CD4-positive, alpha-beta T cell treated with Interleukin-4 for 1 hour (primary cell): Measurements from ENCODE around the gene CHRM1.

Experiments
- DNase-seq, 2 donors: peaks; one replicate each; pipeline ENCODE4 v3.0.0-alpha.2; 2020 to 2022

Gene CHRM1

DNA sequence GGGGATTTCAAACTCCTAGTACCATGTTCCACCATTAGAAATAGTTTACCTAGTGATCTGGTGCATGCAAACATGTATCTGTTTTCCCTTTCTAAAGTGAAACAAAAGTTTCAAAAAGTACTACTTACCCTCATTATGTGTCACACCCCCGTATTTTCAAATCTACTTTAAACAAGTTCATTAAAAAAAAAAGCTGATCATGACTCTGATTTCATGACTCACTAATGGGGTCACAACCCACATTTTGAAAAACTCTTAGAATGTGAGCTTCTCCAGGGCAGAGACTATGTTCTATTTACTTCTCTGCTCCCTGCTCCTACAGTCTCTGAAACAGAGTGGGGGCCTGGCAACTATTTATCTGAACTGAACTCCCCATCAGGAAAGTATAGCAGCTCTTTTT lies 18.2 kb downstream of the CHRM1 start:
- no peak for DNase-seq

DNA sequence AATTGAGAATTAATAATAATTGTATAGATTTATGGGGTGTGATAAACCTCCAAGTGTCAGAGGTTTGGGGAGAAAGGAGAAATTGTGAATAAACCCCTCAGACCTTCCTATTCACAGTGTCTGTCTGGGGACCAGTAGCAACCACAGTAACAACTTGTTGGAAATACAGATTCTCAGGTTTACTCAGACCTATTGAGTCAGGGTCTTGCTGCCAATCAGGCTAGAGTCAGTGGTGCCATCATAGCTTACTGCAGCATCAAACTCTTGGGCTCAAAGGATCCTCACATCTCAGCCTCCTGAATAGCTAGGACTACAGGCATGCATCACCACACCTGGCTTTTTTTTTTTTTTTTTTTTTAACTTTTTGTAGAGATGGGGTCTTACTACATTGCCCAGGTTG lies 23.1 kb downstream of the CHRM1 start:
- no peak for DNase-seq

DNA sequence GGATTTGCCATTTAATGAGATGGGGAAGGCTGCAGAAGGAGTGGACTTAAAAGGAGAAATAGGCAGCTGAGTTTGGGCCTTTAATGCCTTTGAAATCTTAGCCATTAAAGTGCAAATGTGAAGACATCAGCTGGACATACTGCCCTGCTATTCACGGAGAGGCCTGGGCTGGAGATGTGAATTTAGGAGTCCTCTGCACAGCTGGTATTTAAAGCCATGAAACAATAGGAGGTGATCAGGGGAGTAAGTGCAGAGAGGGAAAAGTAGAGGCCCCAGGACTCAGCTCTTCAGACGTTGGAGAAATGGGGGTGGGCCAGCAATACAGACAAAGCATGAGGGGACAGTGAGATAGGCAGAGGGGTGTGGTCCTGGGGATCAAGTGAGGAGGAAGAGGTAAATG lies 23.9 kb downstream of the CHRM1 start:
- no peak for DNase-seq

DNA sequence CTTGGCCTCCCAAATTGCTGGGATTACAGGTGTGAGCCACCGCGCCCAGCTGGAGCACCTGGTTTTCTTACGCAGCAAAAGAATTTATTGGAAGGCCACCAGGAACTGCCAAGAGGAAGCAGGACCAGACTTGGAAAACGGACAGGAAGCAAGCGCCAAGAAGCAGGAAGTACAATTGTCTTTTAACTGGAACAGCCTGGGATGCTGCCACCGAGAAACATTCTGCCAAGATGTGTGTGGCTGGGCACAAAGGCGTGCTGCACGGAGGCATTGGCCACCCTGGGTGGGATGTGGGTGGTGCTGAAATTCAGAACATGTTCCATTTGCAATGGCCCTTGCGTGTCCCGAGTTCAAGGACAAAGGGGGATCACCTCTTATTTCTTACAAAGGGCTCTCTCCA lies 25.1 kb downstream of the CHRM1 start:
- DNase-seq: no peak

DNA sequence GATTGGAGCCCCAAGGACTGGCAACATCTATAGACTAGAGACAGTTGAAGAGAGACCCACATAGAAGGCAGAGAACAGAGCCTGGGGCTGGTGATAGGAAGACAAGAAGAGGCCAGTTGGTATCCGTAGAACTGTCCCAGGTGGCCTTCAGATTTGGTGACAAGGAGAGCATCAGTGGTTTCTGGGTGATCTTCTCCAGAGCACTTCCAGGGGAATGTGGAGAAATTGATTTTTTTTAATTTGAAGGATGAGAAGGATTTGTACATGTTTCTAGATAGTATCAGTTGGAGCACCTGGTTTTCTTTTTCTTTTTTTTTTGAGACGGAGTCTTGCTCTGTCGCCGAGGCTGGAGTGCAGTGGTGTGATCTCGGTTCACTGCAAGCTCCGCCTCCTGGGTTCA lies 25.7 kb downstream of the CHRM1 start:
- no peak for DNase-seq

DNA sequence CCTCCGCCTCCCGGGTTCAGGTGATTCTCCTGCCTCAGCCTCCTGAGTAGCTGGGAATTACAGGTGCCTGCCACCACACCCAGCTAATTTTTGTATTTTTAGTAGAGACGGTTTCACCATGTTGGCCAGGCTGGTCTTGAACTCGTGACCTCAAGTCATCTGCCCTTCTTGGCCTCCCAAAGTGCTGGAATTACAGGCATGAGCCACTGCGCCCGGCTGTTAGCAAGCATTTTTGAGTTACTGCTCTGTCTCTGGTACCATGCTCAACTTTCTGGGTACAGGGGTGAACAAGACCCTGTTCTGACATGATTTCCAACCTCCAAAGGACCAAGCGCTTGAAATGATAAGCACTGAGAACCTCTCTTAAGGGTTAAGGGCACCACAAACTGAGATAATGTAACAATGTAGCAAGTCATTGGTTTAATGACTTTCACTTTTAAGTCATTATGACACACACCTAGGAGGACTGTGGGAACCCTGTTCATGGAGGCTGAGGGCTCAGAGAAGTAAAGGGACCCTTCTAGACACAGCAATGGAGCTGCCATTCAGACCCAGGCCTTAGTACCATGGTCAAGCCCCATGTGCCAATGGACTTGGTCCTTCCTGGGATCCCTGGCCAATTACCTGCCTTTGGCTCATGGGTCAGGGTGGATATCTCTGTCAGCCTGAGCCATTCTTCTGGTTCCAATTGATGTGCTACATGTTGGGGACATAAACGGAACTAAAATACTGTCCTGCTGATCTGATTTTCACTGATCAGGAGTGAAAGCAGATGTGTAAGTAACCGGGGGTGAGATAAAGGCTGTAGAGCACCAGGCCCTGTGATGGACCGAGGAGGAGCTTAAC lies 28.9 kb downstream of the CHRM1 start:
- no peak for DNase-seq

DNA sequence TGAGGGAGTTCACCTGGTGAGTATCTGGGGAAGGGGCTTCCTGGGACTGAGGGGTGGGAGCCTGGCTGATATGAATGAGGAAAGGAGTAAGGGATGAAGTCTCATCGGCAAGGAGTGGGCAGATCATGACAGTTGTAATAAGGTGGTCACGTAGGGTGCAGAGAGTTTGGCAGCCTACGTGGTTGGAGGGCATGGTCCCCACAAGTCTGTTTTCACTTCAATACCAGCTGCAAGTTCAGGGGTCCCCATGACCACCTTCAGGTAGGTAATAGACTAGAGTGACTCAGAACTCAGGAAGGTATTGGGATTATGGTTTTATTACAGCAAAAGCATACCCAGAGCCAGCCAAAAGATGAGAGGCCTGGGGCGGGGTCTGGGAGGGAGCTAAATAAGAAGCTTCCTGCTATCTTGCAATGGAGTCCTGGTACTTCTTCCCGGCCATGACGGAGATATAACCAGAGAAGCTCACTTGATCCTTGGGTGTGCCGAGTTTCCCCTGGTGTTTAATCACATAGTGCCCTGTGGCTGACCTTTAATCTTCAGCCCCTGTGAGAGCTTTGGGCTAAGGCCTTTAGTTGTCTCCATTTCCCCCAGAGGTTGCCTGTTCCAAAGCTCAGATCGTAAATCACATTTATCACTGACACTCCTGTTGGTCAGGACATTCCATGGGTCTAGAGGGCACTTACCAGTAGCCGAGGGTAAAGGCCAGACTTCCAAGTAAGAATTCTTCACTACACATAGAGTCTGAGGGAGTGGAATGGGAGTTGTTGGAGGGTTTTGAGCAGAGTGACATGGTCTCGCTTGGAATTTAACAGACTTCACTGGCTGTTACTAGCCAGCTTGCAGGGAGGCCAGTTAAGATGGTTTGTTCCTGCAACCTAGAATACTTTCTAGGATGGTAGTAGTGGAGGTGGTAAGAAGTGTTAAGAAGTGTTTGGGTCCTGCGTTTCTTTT lies 31.4 kb downstream of the CHRM1 start:
- no peak for DNase-seq

DNA sequence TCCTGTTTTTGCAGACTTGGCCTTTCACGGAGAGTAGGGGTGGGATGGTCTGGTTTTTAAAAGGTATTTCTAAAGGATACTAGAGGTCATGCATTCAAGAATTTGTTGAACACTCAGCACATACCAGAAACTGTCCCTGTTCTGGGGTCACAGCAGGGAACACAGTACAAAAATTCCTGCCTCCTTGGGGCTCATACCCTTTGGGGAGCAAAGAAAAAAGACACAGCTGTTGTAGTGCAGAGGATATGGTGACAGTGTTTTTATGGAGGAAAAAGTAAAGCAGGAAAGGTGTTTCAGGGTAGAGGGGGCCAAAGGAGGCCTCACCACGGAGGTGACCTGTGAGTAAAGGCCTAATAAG lies 32.1 kb downstream of the CHRM1 start:
- DNase-seq: no peak

DNA sequence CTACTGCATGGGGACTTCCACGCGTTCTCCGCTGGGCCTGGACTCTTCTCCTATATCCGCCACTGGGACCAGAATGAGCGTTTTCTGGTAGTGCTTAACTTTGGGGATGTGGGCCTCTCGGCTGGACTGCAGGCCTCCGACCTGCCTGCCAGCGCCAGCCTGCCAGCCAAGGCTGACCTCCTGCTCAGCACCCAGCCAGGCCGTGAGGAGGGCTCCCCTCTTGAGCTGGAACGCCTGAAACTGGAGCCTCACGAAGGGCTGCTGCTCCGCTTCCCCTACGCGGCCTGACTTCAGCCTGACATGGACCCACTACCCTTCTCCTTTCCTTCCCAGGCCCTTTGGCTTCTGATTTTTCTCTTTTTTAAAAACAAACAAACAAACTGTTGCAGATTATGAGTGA lies 32.8 kb downstream of the CHRM1 start:
- DNase-seq: no peak

DNA sequence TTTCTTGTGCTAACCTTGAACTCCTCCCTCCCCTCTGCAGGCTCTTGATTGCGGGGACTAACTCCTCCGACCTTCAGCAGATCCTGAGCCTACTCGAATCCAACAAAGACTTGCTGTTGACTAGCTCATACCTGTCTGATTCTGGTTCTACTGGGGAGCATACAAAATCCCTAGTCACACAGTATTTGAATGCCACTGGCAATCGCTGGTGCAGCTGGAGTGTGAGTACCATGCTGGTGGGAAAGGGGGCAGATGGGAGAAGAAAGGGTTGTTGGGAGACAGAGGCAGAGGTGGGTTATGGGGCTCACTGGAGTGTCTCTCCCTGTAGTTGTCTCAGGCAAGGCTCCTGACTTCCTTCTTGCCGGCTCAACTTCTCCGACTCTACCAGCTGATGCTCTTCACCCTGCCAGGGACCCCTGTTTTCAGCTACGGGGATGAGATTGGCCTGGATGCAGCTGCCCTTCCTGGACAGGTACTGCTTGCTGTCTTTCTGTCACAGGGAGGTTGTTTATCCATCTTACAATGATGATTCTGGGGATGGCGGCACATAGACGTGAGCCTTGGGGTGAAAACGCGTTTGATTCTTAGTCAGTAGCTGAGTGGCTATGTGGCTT lies 35.9 kb downstream of the CHRM1 start:
- no peak for DNase-seq

DNA sequence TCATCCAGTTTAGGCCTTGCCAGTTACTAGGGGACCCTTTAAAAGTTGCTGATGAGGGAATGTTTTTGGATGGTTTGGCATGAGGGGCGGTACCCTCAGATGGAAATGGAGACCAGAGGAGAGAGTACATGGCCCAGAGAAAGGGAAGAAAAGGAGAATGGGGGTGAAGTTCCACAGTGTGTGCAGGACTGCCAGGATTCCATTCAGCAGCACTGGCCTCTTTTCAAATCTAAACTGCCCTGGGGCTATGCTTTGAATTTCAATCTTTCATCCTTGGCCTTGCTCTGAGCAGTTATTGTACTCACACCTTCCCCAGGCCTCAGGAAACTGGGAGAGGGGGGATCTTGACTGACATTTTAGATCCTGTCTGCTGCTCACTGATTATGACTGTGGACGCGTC lies 37.5 kb downstream of the CHRM1 start:
- DNase-seq: no peak

DNA sequence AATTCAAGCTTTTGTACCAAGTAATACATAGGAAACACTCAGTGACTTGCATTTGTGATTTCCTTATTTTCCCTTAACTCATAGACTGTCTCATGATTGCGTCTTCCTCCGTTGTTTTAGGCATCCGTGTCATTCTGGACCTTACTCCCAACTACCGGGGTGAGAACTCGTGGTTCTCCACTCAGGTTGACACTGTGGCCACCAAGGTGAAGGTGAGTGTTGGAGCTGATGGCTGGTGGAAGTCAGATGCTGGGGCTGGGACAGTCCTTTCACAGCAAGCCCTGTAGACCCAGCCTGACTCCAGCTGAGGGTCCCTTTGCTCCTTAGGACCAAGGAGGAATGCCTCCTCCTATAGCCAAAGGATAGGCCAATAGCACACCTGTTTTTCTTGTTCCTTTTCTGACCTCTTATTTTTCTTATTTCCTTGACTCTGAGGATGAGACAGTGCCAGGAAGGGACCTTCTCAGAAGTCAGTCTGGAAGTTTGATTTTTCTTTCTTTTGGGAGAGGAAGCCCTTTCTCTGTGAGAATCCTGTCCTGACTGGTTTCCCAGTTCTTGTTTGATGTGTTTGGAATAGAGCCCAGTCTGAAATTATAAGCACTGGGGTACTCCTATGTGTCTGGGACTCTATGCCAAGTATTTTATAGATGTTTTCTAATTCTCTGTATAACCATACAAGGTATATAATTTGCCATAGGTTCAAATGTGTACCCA lies 38.2 kb downstream of the CHRM1 start:
- no peak for DNase-seq

DNA sequence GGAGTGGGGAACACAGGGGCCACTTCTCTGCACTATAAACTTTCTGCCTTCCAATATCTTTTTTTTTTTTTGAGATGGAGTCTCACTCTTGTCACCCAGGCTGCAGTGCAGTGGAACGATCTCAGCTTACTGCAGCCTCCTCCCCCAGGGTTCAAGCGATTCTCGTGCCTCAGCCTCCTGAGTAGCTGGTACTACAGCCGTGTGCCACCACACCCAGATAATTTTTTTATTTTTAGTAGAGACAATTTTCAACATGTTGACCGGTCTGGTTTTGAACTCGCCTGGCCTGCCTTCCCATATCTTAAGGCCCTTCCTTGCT lies 38.8 kb downstream of the CHRM1 start:
- DNase-seq: no peak

DNA sequence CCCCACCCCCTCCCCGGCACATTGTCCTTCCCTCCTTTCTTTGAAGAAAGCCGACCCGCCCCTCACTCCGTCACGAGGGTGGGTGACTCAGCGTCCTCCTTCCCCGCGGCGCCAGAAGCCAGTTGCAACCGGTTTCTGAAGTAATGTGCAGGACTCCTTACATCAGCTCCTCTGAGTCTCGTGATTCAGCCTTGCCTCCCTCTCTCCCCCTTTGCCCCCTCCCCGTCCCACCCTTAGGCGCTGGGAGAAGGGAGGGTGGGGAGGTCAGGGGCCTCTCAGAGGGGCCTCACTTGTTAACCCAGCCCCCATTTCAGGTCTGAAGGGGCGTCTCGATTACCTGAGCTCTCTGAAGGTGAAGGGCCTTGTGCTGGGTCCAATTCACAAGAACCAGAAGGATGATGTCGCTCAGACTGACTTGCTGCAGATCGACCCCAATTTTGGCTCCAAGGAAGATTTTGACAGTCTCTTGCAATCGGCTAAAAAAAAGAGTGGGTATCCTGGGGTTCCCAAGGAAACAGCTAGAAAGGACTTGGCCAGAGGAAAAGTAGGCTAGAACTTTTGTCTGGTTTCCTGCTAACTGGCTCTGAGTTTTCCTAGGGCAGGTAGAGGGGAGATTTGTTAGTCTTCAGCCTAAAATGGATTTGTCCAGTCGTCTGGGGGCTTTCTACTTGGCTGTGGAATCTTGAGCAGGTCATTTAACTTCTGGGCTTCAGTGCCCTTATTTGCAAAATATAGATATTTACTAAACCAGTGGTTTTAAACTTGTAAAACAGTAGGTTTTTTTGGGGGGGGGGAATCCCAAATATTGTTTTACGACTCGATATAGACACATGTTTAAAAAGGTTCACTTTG lies 39.4 kb downstream of the CHRM1 start:
- DNase-seq: peak; percentile 92

DNA sequence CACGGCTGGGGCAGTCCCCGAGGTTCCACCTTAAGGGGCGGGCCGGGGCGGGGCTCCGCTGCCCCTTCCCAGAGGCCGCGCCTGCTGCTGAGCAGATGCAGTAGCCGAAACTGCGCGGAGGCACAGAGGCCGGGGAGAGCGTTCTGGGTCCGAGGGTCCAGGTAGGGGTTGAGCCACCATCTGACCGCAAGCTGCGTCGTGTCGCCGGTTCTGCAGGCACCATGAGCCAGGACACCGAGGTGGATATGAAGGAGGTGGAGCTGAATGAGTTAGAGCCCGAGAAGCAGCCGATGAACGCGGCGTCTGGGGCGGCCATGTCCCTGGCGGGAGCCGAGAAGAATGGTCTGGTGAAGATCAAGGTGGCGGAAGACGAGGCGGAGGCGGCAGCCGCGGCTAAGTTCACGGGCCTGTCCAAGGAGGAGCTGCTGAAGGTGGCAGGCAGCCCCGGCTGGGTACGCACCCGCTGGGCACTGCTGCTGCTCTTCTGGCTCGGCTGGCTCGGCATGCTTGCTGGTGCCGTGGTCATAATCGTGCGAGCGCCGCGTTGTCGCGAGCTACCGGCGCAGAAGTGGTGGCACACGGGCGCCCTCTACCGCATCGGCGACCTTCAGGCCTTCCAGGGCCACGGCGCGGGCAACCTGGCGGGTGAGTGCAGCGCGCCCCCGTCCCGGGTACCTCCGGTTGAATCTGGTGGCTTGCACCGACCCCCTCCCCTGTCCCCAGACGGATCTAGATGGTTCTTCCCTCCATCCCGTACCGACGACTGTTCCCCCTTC lies 40.2 kb downstream of the CHRM1 start, which contains the start of gene SLC3A2:
TSS of gene SLC3A2 (plus strand) at position 94 of the 776 bp plus-strand sequence. CDS start at position 222, 128 bp downstream.
- DNase-seq: peak; percentile 85 to 86

DNA sequence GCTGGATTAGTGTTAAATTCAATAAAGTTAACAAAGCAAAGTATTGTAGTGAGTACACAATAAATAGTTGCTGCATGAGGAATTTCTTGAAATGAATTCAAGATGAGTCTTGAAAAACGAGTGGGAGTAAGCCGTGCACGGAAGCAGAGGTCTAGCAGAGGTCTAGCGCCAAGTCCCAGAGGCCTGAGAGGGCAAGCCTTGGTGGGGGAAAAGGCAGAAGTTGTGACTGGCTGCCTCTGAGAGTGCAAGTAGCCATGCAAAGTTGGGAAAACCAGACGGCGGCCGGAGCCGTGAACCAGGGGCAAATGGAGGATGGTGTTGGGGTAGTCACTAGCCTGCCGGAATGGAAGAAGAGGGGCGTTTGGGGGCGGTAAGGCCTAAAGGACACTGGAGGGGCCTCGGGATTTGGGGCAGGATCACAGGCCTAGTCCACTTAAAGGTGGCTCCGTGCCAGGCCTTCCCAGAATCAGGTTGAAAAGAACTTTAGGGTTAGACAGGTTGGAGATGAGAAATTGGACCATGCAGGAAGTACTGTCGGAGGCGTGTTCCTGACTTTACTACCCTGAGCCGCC lies 40.8 kb downstream of the CHRM1 start:
- peak in 1 of 2 donors; percentile 20 for DNase-seq

DNA sequence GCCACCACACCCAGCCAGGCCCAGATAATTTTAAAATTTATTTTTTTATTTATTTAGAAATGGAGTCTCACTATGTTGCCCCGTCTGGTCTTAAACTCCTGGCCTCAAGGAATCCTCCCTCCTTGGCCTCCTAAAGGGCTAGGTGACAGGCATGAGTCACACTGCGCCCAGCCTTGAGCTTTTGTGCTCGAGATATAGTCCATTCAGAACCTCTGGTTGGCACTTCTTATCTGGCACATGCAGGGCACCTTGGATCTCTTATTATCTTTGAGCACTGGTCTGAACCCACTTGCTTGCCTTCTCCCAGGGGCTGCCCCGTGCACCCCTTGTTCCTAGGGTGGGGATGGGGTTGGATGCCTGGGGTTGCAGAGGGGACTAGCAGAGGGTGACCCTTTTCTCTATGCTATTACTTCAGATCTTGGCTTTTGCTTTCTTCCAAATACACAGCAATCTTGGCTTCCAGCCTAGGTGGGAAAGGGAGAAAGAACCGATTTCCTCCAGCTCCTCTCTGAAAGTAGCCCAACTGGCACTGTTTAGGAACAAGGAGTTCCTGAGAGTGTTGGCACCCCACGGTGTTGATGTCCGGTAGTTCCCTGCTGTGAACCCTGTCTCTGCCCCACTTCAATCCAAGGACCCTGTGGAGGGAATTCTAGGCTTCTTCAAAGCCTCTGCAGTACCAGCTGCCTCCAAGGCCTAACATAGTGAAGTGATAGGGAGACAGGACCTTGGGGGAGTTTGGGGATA lies 41.8 kb downstream of the CHRM1 start:
- no peak for DNase-seq

DNA sequence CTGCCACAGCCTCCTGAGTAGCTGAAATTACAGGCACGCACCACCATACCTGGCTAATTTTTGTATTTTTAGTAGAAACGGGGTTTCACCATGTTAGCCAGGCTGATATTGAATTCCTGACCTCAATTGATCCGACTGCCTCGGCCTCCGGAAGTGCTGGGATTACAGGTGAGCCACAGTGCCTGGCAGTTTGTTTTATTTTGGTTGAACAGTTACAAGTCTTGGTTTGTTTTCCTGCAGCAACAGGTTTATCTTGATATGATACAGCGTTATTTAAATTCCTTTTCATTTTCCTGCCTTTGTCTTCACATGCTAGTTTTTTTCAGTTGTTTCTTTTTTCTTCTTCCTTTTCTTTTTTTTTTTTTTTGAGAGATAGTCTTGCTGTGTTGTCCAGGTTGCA lies 44.5 kb downstream of the CHRM1 start:
- DNase-seq: no peak

DNA sequence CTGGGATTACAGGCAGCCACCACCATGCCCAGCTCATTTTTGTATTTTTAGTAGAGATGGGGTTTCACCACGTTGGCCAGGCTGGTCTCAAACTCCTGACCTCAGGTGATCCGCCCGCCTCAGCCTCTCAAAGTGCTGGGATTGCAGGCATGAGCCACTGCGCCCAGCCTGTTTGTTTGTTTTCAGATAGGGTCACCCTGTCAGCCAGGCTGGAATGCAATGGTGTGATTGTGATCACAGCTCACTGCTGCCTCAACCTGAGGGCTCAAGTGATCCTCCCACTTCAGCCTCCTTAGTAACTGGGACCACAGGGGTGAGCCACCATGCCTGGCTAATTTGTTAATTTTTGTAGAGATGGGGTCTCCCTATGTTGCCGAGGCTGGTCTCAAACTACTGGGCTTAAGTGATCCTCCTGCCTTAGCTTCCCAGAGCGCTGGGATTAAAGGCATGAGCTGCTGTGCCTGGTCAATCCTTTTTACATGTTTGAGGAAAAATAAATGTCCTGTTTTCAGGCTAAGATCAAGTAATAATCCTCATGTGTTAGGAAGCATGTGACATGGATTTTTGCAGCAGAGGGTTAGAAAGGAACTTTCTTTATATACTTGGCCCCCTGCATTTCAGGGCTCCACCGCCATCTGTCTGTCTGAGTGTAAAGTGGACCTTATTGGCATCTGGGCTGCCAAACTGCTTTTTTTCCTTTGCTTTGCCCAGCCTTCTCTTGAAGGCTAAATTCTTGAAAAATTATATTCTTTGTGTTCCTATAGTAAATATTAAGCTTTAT lies 45.3 kb downstream of the CHRM1 start:
- no peak for DNase-seq
